ENCODE measurements around the gene BBX. TPM values are rescaled to one million over a fixed set of nuclear protein-coding genes. Genes with fewer than 3 reads are reported as not detected.

The BBX gene
- total and polyA plus RNA-seq, 2 of the 13 experiments (the other 11 are each of a cell fraction or from before 2014, with no cell fraction given): 13.7 to 23.2 TPM

GRCh38 chr3:107760144-107760543 is 237.4 kb downstream of the BBX start:
- H4K20me1 ChIP-seq (ENCODE audit: insufficient read depth, low read length): no peaks in the 10 kb centered on the region
- no TSS peak for BruUV-seq (replicated peaks)
- no peak overlapping the region for H3K4me2 ChIP-seq (ENCODE audit: low read depth, low read length)
- no peaks in the 10 kb centered on the region for H3K79me2 ChIP-seq (ENCODE audit: insufficient read depth, low read length)
- FAIRE-seq: no peak
- no peaks in the 10 kb centered on the region for H3K9me3 ChIP-seq (ENCODE audit: low read length)
- intact Hi-C loops (cut with micrococcal nuclease; ENCODE audit: unreplicated experiment) (no loop called here), in situ Hi-C loops (cut with HindIII; ENCODE audit: extremely low pct_ligation_motif_present, low pct_unique_long_range_greater_than_20kb) (no loop called here)
- H3K4me3 ChIP-seq (replicated peaks in 1 of 3; ENCODE audit: insufficient read depth in 1 of 3, low read depth in 2 of 3, low read length in 3 of 3): no peak overlapping the region
- no peak overlapping the region for H3K9ac ChIP-seq (ENCODE audit: insufficient read depth, low read depth, low read length)
- H2AFZ ChIP-seq (ENCODE audit: low read length): no peak overlapping the region
- no peak overlapping the region for H3K27ac ChIP-seq (ENCODE audit: extremely low read length, insufficient read depth, low read length)
- peaks cover 2 to 4% of the 10 kb centered on the region in 2 experiments; a peak in 3 of 5 replicates for H3K36me3 ChIP-seq (replicated peaks in 1 of 2; ENCODE audit: control insufficient read depth in 1 of 2, insufficient read depth in 2 of 2, low read length in 2 of 2)
- CTCF ChIA-PET (ENCODE audit: low intra/inter-chr PET ratio, low total read pairs): no interaction called here
- TF ChIP-seq BCL6 (CRISPR knock-in tag; IDR thresholded peaks at IDR 0.05): no peak
- no peak for TF ChIP-seq SMYD3 (CRISPR knock-in tag; IDR thresholded peaks at IDR 0.05)
- no peak for TF ChIP-seq ZNF256 (CRISPR knock-in tag; conservative IDR thresholded peaks at IDR 0.05)
- TF ChIP-seq ZSCAN9 (CRISPR knock-in tag; IDR thresholded peaks at IDR 0.05; ENCODE audit: borderline replicate concordance): no peak
- no peak for TF ChIP-seq ZNF343 (CRISPR knock-in tag; IDR thresholded peaks at IDR 0.05)
- TF ChIP-seq ZNF552 (CRISPR knock-in tag; IDR thresholded peaks at IDR 0.05; ENCODE audit: borderline replicate concordance): no peak
- no peak for TF ChIP-seq DR1 (CRISPR knock-in tag; IDR thresholded peaks at IDR 0.05)
- no peak for TF ChIP-seq ZNF724P (CRISPR knock-in tag; IDR thresholded peaks at IDR 0.05; ENCODE audit: borderline replicate concordance)
- TF ChIP-seq NAIF1 (CRISPR knock-in tag; IDR thresholded peaks at IDR 0.05; ENCODE audit: borderline replicate concordance): no peak
- no peak for TF ChIP-seq ZKSCAN1 (IDR thresholded peaks at IDR 0.05; ENCODE audit: low read length)
- TF ChIP-seq ZNF432 (CRISPR knock-in tag; IDR thresholded peaks at IDR 0.05; ENCODE audit: borderline replicate concordance): no peak
- no peak for TF ChIP-seq DNMT1 (CRISPR knock-in tag; IDR thresholded peaks at IDR 0.05)
- TF ChIP-seq HMG20A (CRISPR knock-in tag; IDR thresholded peaks at IDR 0.05; ENCODE audit: borderline replicate concordance): no peak
- no peak for TF ChIP-seq RFX5 (IDR thresholded peaks at IDR 0.05; ENCODE audit: low read depth, low read length)
- TF ChIP-seq ZBTB43 (CRISPR knock-in tag; conservative IDR thresholded peaks at IDR 0.05): no peak
- no peak for TF ChIP-seq HOXA7 (CRISPR knock-in tag; IDR thresholded peaks at IDR 0.05)
- TF ChIP-seq TBL1XR1 (IDR thresholded peaks at IDR 0.05; ENCODE audit: borderline replicate concordance, low read length, partially characterized antibody): no peak
- ATAC-seq: no peak
- POLR2A ChIA-PET: no interaction called here
- H3K4me1 ChIP-seq (ENCODE audit: insufficient read depth, low read length): peaks cover 12% of the 10 kb centered on the region
- no peaks in the 10 kb centered on the region for H3K27me3 ChIP-seq (ENCODE audit: control insufficient read depth in 1 of 2, insufficient read depth in 2 of 2, low read length in 2 of 2)
- no peak for DNase-seq (ENCODE audit: low spot score)
